ENCODE results near the gene SFMBT2. TPM values are rescaled to one million over a fixed set of nuclear protein-coding genes. Genes with fewer than 3 reads are reported as not detected.
"Not testable (repeated sequence)": the region's sequence is repeated elsewhere in the genome, so short reads cannot be mapped to it uniquely, and the experiment has no call there.

SFMBT2 gene
- total RNA-seq, 1 donor from 2014 or later, result 2.7 TPM

GRCh38 chr10:7188456-7189050, 222.3 kb downstream of the SFMBT2 start:
- no peak overlapping the region for H3K27ac Mint-ChIP-seq (ENCODE audit: unreplicated experiment)
- H3K4me3 Mint-ChIP-seq (ENCODE audit: unreplicated experiment), result no peak overlapping the region
- no peaks in the 10 kb centered on the region for H3K36me3 Mint-ChIP-seq (ENCODE audit: unreplicated experiment)
- no peak for TF ChIP-seq CTCF (IDR thresholded peaks at IDR 0.05)
- H3K27me3 Mint-ChIP-seq (ENCODE audit: unreplicated experiment), result no peaks in the 10 kb centered on the region
- DNase-seq (ENCODE audit: extremely low spot score, unreplicated experiment), result no peak
- H3K4me1 Mint-ChIP-seq (ENCODE audit: unreplicated experiment), result no peaks in the 10 kb centered on the region
- H3K9me3 Mint-ChIP-seq (ENCODE audit: unreplicated experiment), result no peaks in the 10 kb centered on the region

- no peaks in the 10 kb centered on the region for H3K4me1 Mint-ChIP-seq (ENCODE audit: unreplicated experiment)
- no peaks in the 10 kb centered on the region for H3K36me3 Mint-ChIP-seq (ENCODE audit: unreplicated experiment)
- no peak for TF ChIP-seq CTCF (IDR thresholded peaks at IDR 0.05)
- H3K9me3 Mint-ChIP-seq (ENCODE audit: unreplicated experiment), result no peaks in the 10 kb centered on the region
- no peak overlapping the region for H3K4me3 Mint-ChIP-seq (ENCODE audit: unreplicated experiment)
- H3K27me3 Mint-ChIP-seq (ENCODE audit: unreplicated experiment), result no peaks in the 10 kb centered on the region
- DNase-seq (ENCODE audit: extremely low spot score, unreplicated experiment), result no peak
- H3K27ac Mint-ChIP-seq (ENCODE audit: unreplicated experiment), result no peak overlapping the region
These were observed 224.3 kb downstream of the SFMBT2 start for GRCh38 chr10:7186387-7187018.

- Mint-ChIP-seq H3K36me3 (ENCODE audit: unreplicated experiment) (no peaks in the 10 kb centered on the region), H3K4me3 (ENCODE audit: unreplicated experiment) (no peak overlapping the region), H3K4me1 (ENCODE audit: unreplicated experiment) (no peaks in the 10 kb centered on the region), H3K27me3 (ENCODE audit: unreplicated experiment) (no peaks in the 10 kb centered on the region), H3K27ac (ENCODE audit: unreplicated experiment) (no peak overlapping the region), H3K9me3 (ENCODE audit: unreplicated experiment) (no peaks in the 10 kb centered on the region)
- DNase-seq (ENCODE audit: extremely low spot score, unreplicated experiment), result no peak
- no peak for TF ChIP-seq CTCF (IDR thresholded peaks at IDR 0.05)
These were observed 225.5 kb downstream of the SFMBT2 start for GRCh38 chr10:7185367-7185690.

GRCh38 chr10:7184660-7185366, 226.0 kb downstream of the SFMBT2 start:
- H3K27me3 Mint-ChIP-seq (ENCODE audit: unreplicated experiment), result no peaks in the 10 kb centered on the region
- no peak for DNase-seq (ENCODE audit: extremely low spot score, unreplicated experiment)
- no peaks in the 10 kb centered on the region for H3K9me3 Mint-ChIP-seq (ENCODE audit: unreplicated experiment)
- TF ChIP-seq CTCF (IDR thresholded peaks at IDR 0.05), result no peak
- H3K27ac Mint-ChIP-seq (ENCODE audit: unreplicated experiment), result no peak overlapping the region
- H3K4me3 Mint-ChIP-seq (ENCODE audit: unreplicated experiment), result no peak overlapping the region
- no peaks in the 10 kb centered on the region for H3K4me1 Mint-ChIP-seq (ENCODE audit: unreplicated experiment)
- H3K36me3 Mint-ChIP-seq (ENCODE audit: unreplicated experiment), result no peaks in the 10 kb centered on the region

- not testable (repeated sequence) for H3K27ac Mint-ChIP-seq (ENCODE audit: unreplicated experiment); H3K4me3 Mint-ChIP-seq (ENCODE audit: unreplicated experiment)
These were observed 226.7 kb downstream of the SFMBT2 start for GRCh38 chr10:7184116-7184515.

GRCh38 chr10:7182327-7182726, 228.5 kb downstream of the SFMBT2 start:
- not testable (repeated sequence) for H3K9me3 Mint-ChIP-seq (ENCODE audit: unreplicated experiment); DNase-seq (ENCODE audit: extremely low spot score, unreplicated experiment); H3K36me3 Mint-ChIP-seq (ENCODE audit: unreplicated experiment); H3K4me1 Mint-ChIP-seq (ENCODE audit: unreplicated experiment); H3K27ac Mint-ChIP-seq (ENCODE audit: unreplicated experiment); H3K27me3 Mint-ChIP-seq (ENCODE audit: unreplicated experiment); H3K4me3 Mint-ChIP-seq (ENCODE audit: unreplicated experiment)

More at GRCh38 chr10:7184116-7184515, 226.7 kb downstream of the SFMBT2 start:
- not testable (repeated sequence) for DNase-seq (ENCODE audit: extremely low spot score, unreplicated experiment); H3K4me1 Mint-ChIP-seq (ENCODE audit: unreplicated experiment); H3K9me3 Mint-ChIP-seq (ENCODE audit: unreplicated experiment); H3K27me3 Mint-ChIP-seq (ENCODE audit: unreplicated experiment); H3K36me3 Mint-ChIP-seq (ENCODE audit: unreplicated experiment)
